ENCODE data around the gene TADA3. TPM values are rescaled to one million over a fixed set of nuclear protein-coding genes. Genes with fewer than 3 reads are reported as not detected.
"Not testable (repeated sequence)": the region's sequence is repeated elsewhere in the genome, so short reads cannot be mapped to it uniquely, and the experiment has no call there.

Gene TADA3
- total RNA-seq, 1 experiment from 2014 or later, result 59.3 TPM

DNA sequence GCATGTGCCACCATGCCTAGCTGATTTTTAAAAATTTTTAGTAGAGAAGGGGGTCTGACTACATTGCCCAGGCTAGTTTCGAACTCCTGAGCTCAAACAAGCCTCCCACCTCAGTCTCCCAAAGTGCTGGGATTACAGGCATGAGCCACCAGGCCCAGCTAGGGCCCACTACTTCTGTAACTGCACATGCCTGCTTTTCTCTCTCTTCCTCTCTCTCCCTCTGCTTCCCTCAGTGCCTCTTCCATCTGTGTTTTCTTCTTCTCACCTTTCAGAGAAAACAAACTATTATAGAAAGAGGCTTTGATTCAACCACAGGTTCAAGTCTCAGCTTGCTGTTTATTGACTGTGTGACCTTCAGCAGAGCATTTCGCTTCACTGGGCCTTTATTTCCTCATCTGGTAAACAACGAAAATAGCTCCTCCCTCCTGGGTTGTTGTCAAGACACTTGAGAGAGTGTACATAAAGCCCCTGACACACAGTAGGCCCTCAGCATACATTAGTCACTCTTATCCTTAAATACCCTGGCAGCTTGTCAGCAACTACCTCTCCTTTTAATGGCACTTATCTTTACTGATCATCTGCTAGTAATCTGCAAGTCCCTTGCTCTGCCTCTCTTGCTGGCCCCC is 10.2 kb downstream of the TADA3 start:
- no peaks in the 10 kb centered on the region for H3K9me3 ChIP-seq (replicated peaks)
- H3K27ac ChIP-seq, result no peak overlapping the region
- H3K4me3 ChIP-seq, result no peak overlapping the region
- H3K36me3 ChIP-seq, result peaks cover 16% of the 10 kb centered on the region
- DNase-seq, result no peak
- H3K4me1 ChIP-seq, result no peaks in the 10 kb centered on the region
- H3K27me3 ChIP-seq, result no peaks in the 10 kb centered on the region

DNA sequence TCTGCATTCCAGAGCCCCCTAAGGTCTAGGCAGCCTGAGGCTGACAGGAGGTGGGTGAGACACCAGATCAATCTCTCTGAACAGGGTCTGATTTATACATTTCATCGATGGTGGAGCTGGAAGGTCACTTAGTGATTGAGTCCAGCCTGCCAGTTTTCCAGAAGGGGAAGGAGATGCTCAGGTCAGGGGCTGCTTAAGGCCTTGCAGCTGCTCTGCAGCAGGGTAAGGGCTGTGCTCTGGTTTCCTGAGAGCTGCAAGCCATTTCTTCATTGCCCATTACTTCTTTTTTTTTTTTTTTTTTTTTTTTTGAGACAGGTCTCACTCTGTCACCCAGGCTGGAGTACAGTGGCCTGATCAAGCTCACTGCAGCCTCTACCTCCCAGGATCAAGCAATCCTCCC is 10.7 kb downstream of the TADA3 start:
- H3K4me3 ChIP-seq, result no peak overlapping the region
- H3K27ac ChIP-seq, result no peak overlapping the region
- H3K4me1 ChIP-seq, result no peaks in the 10 kb centered on the region
- H3K36me3 ChIP-seq, result peaks cover 16% of the 10 kb centered on the region
- no peaks in the 10 kb centered on the region for H3K9me3 ChIP-seq (replicated peaks)
- DNase-seq, result no peak
- H3K27me3 ChIP-seq, result no peaks in the 10 kb centered on the region

DNA sequence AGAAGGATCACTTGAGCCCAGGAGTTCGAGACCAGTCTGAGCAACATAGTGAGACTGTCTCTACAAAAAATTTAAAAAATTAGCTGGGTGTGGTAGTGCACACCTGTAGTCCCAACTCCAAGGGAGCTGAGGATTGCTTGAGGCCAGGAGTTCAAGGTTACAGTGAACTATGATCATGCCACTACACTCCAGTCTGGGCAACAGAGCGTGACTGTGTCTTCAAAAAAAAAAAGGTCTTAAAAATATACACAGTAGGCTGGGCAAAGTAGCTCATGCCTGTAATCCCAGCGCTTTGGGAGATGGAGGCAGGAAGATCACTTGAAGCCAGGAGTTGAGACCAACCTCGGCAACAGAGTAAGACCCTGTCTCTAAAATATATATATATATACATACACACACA is 11.4 kb downstream of the TADA3 start:
- Histone ChIP-seq H3K36me3 (peaks cover 14% of the 10 kb centered on the region), H3K27me3 (no peaks in the 10 kb centered on the region), H3K4me3 (no peak overlapping the region), H3K9me3 (replicated peaks) (no peaks in the 10 kb centered on the region), H3K4me1 (no peaks in the 10 kb centered on the region), H3K27ac (no peak overlapping the region)
- DNase-seq, result no peak

GRCh38 chr3:9780458-9780812 is 11.8 kb downstream of the TADA3 start:
- Histone ChIP-seq H3K27ac (no peak overlapping the region), H3K36me3 (peaks cover 10% of the 10 kb centered on the region), H3K4me3 (no peak overlapping the region), H3K4me1 (no peaks in the 10 kb centered on the region), H3K27me3 (no peaks in the 10 kb centered on the region), H3K9me3 (replicated peaks) (no peaks in the 10 kb centered on the region)
- DNase-seq, result no peak

DNA sequence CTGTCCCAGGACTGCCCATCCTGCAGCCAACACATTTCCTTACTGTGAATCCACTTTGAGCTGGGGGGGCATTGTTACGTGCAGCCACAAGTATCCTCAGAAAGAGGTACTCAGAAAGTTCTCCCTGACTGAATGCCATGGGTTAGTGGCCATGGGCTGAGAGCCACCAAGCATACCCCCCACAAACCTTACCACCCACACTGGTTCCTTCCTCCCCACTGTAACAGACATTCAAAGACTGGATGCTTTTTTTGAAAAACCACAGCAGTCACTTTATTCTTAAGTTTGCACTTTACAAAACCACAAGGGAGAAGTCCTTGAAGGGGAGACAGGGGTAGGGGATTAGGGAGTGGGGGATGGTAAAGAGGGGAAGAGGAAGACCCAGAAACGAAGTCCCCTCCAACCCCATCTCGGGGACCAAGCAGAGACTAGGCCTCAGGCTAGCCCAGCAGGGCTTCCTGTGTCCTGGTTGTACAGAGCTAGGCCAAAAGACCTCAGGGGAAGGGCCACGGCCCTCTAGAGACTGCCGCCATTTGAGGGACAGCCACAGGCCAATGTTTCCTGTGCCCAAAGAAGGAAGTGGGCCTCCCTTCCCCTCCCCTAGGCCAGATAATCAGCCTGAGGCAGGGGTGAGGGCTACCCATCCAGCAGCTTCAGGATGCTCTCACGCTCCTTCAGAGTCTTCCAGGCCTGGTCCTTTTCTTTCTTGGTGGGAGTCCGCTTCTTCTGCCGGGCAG is 12.4 kb downstream of the TADA3 start:
- Histone ChIP-seq H3K36me3 (peaks cover 5% of the 10 kb centered on the region; the same call in 1 of the 2 replicates), H3K4me3 (no peak overlapping the region), H3K9me3 (replicated peaks) (no peaks in the 10 kb centered on the region), H3K27me3 (no peaks in the 10 kb centered on the region), H3K4me1 (no peaks in the 10 kb centered on the region), H3K27ac (no peak overlapping the region)
- DNase-seq, result no peak

- Histone ChIP-seq H3K27ac (no peak overlapping the region), H3K27me3 (no peaks in the 10 kb centered on the region), H3K9me3 (replicated peaks) (no peaks in the 10 kb centered on the region), H3K36me3 (0 out of 2 replicates have a peak, but pooled peaks cover under 1% of the 10 kb centered on the region), H3K4me1 (no peaks in the 10 kb centered on the region), H3K4me3 (no peak overlapping the region)
- no peak for DNase-seq
These were observed 13.1 kb downstream of the TADA3 start for GRCh38 chr3:9779075-9779593.

GRCh38 chr3:9778143-9779074 is 13.9 kb downstream of the TADA3 start:
- Histone ChIP-seq H3K36me3 (no peaks in the 10 kb centered on the region), H3K9me3 (replicated peaks) (no peaks in the 10 kb centered on the region), H3K4me1 (no peaks in the 10 kb centered on the region), H3K4me3 (no peak overlapping the region), H3K27ac (no peak overlapping the region), H3K27me3 (no peaks in the 10 kb centered on the region)
- DNase-seq, result no peak

DNA sequence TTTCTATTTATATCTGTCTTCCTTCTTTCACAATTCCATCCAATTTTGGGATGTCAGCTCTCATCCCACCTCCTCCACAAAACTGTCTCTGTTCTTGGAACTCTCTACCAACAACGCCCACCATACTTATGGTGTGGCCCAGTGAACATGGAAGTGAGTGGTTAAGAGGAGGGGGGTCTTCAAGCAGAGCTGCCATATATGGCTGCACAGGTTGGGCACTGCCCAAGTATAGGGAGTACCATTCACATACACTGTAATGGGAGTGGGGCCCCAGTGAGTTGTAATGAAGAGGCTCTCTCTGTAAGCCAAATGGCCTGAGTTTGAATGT is 14.6 kb downstream of the TADA3 start:
- H3K9me3 ChIP-seq (replicated peaks), result no peaks in the 10 kb centered on the region
- H3K36me3 ChIP-seq, result no peaks in the 10 kb centered on the region
- DNase-seq, result no peak
- H3K27ac ChIP-seq, result no peak overlapping the region
- H3K4me3 ChIP-seq, result no peak overlapping the region
- no peaks in the 10 kb centered on the region for H3K4me1 ChIP-seq
- H3K27me3 ChIP-seq, result no peaks in the 10 kb centered on the region

DNA sequence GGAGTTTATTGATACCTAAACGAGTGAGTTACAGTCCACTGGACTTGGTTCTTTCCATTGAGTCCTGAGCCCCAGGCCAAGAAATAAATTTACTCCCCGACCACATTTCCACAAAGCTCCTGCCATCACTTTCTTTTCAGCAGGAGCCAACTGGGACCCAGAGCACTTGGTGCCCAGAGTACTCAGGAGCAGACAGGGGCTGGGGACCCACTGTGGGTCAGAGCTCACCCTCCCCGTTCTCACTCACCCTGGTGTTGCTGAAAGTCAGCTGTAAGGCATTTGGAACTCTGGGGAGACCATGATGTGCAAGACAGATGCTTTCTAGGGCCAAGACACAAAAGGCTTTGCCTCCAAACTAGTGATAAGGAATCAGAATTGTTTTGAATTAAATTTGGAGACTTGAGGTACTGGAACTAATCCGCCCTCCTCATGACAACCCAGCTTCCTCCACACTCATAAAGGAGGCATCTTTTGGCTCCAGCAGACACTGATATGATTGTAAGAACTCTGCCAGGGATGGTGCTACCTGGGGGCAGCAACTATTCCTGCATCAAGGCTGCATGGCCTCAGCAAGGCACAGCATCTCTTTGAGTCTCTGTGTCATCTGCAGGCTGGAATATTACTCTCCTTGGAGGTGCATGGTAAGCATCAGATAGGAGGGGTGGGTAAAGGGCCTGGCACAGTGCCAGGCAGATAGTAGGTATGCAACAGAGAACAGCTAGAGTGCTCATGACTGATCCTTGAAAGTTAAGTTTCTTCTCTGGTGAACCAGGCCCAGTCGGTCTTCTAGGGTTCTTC is 15.2 kb downstream of the TADA3 start:
- no peaks in the 10 kb centered on the region for H3K4me1 ChIP-seq

DNA sequence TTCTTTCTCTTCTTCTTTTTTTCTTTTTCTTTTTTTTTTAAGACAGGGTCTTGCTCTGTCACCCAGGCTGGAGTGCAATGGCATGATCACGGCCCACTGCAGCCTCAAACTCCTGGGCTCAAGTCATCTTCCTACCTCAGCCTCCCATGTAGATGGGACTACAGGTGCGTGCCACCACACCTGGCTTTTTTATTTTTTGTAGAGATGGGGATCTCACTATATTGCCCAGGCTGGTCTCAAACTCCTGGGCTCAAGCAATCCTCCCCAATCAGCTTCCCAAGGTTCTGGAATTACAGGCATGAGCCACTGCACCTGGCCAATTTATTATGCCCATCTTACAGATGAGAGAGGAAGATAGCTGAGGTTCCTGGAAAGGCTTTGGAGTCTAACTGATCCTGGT is 21.3 kb downstream of the TADA3 start:
- H3K27ac ChIP-seq; H3K27me3 ChIP-seq; H3K4me1 ChIP-seq; H3K4me3 ChIP-seq; H3K36me3 ChIP-seq; DNase-seq; H3K9me3 ChIP-seq (replicated peaks): not testable (repeated sequence)

More for the DNA sequence above, 15.2 kb downstream of the TADA3 start:
- no peak for DNase-seq
- H3K4me3 ChIP-seq, result no peak overlapping the region
- H3K36me3 ChIP-seq, result no peaks in the 10 kb centered on the region
- no peak overlapping the region for H3K27ac ChIP-seq
- no peaks in the 10 kb centered on the region for H3K9me3 ChIP-seq (replicated peaks)
- no peaks in the 10 kb centered on the region for H3K27me3 ChIP-seq

DNA sequence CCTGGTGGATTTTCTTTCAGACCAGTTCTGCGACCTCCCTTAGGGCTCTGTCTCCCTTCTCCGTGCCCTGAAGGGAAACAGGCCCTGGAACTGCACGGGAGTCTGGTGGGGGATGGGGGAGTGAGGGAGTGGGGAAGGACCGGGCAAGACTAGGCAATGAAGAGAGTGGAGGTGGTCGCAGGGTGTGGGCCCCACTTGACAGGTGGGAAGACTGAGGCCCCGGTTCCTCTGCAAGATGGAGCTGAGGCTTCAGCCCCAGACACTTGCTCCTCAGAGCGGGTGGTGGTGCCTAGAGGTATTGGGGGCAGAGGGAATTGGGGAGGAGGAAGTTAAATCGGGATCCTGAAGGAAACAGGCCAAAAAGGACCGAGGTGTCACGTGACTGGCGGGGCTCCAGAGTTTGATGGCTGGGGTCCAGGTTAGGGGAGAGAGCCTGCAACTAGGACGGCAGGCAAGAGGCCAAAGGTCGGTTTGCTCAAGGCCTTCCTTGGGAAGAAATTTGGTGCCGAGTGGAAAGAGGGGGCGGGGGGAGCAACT is 21.9 kb downstream of the TADA3 start:
- Histone ChIP-seq H3K4me1 (no peaks in the 10 kb centered on the region), H3K4me3 (peak overlapping the region; percentile 50; the same call in 1 of the 2 replicates), H3K36me3 (no peaks in the 10 kb centered on the region), H3K27ac (no peak overlapping the region), H3K9me3 (replicated peaks) (no peaks in the 10 kb centered on the region), H3K27me3 (no peaks in the 10 kb centered on the region)
- DNase-seq, result no peak

- no peaks in the 10 kb centered on the region for H3K27me3 ChIP-seq
- peak within 1 kb of the TSS; percentile 50 for H3K4me3 ChIP-seq
- H3K27ac ChIP-seq, result no peak within 1 kb of the TSS
- no peaks in the 10 kb centered on the region for H3K9me3 ChIP-seq (replicated peaks)
- DNase-seq, result peak; percentile 52 to 64
- H3K36me3 ChIP-seq, result no peaks in the 10 kb centered on the region
- no peaks in the 10 kb centered on the region for H3K4me1 ChIP-seq
These were observed 22.6 kb downstream of the TADA3 start, which contains the start of gene CAMK1 for GRCh38 chr3:9769426-9770275. Gene CAMK1 (minus strand): TSS chr3:9769947. CDS start chr3:9767749, 2,198 bp downstream.

DNA sequence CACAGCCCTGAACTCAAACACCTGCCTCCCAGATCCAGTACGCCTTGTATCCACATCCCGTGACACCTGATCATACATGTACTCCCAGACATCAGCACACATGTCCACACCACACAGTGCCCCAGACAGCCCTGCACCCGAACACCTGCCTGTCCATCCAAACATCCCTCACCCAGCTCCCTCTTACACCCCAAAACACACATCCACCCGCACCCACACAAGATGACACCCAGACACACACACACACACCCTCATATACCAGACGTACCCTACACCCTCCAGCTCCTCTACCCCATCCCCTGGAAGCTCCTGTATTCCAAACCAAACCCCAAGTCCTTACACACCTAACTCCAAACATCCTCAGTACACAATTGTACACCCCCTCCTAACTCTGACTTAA is 23.3 kb downstream of the TADA3 start:
- Histone ChIP-seq H3K27me3 (no peaks in the 10 kb centered on the region), H3K36me3 (no peaks in the 10 kb centered on the region), H3K4me1 (no peaks in the 10 kb centered on the region), H3K9me3 (replicated peaks) (no peaks in the 10 kb centered on the region), H3K27ac (no peak overlapping the region), H3K4me3 (no peak overlapping the region)
- no peak for DNase-seq

Measured in SJCRH30 (cell line).